GM18526 (cell line): ENCODE results near the gene ATP1A4.

ENCODE experiments used
- POLR2A ChIP-seq: IDR thresholded peaks from 3 replicates; pipeline ENCODE4 v1.6.1; 2011; ENCODE audit not compliant: insufficient read length; ENCODE audit errors: extremely low read depth

Gene ATP1A4

GRCh38 chr1:160177231-160177630, 25.8 kb downstream of the ATP1A4 start:
- TF ChIP-seq POLR2A: no peak

- TF ChIP-seq POLR2A: no peak
Measured at GRCh38 chr1:160177667-160178066, 26.3 kb downstream of the ATP1A4 start.

- no peak for TF ChIP-seq POLR2A
Measured at GRCh38 chr1:160178731-160179130, 27.3 kb downstream of the ATP1A4 start.

GRCh38 chr1:160179336-160179735, 27.9 kb downstream of the ATP1A4 start:
- no peak for TF ChIP-seq POLR2A

GRCh38 chr1:160186246-160186645, 34.8 kb downstream of the ATP1A4 start:
- TF ChIP-seq POLR2A: no peak

- no peak for TF ChIP-seq POLR2A
Measured at GRCh38 chr1:160186729-160187128, 35.3 kb downstream of the ATP1A4 start.

- TF ChIP-seq POLR2A: no peak
Measured at GRCh38 chr1:160187407-160187806, 36.0 kb downstream of the ATP1A4 start.

GRCh38 chr1:160188341-160188740, 36.9 kb downstream of the ATP1A4 start:
- TF ChIP-seq POLR2A: no peak

- TF ChIP-seq POLR2A: no peak
Measured at GRCh38 chr1:160189649-160190625, 38.5 kb downstream of the ATP1A4 start, which contains the start of gene CASQ1. TSS of gene CASQ1 (plus strand) at chr1:160190575. CDS start at chr1:160190752, 177 bp downstream.

- no peak for TF ChIP-seq POLR2A
Measured at GRCh38 chr1:160191756-160192155, 40.4 kb downstream of the ATP1A4 start.

- no peak for TF ChIP-seq POLR2A
Measured at GRCh38 chr1:160192234-160192633, 40.8 kb downstream of the ATP1A4 start.

GRCh38 chr1:160193091-160193819, 41.9 kb downstream of the ATP1A4 start:
- no peak for TF ChIP-seq POLR2A

GRCh38 chr1:160193832-160194736, 42.7 kb downstream of the ATP1A4 start:
- no peak for TF ChIP-seq POLR2A

- no peak for TF ChIP-seq POLR2A
Measured at GRCh38 chr1:160194737-160195059, 43.3 kb downstream of the ATP1A4 start.

GRCh38 chr1:160196143-160196542, 44.7 kb downstream of the ATP1A4 start:
- TF ChIP-seq POLR2A: no peak
